H1 (cell line): ENCODE data around the gene RAB40B. TPM values are rescaled to one million over a fixed set of nuclear protein-coding genes. Genes with fewer than 3 reads are reported as not detected.

Experiments used
- CREB1 ChIP-seq: IDR thresholded peaks from 2 replicates; pipeline ENCODE4 v1.6.1; 2012; ENCODE audit warnings: inconsistent platforms
- CTCF ChIP-seq, 3 experiments: IDR thresholded peaks; 1 replicate in 2 of 3; 2 replicates in 1 of 3; pipeline versions ENCODE4 v1.5.1 to v1.6.1; 2011; ENCODE audit warnings: low read length in 3 of 3, mild to moderate bottlenecking in 3 of 3, inconsistent platforms in 2 of 3, low read depth in 1 of 3, moderate library complexity in 1 of 3; ENCODE audit not compliant: insufficient read depth in 1 of 3; ENCODE audit errors: control extremely low read depth in 1 of 3
- E2F6 ChIP-seq: IDR thresholded peaks from 2 replicates; pipeline ENCODE4 v1.6.1; 2012; ENCODE audit warnings: inconsistent platforms
- KDM4A ChIP-seq: IDR thresholded peaks from one replicate; pipeline ENCODE4 v1.7.1; 2012; ENCODE audit warnings: low read depth, mild to moderate bottlenecking, moderate library complexity, low read length, inconsistent platforms; ENCODE audit not compliant: severe bottlenecking
- MAFK ChIP-seq: IDR thresholded peaks from 2 replicates; pipeline ENCODE4 v1.6.1; 2012; ENCODE audit warnings: low read depth, mild to moderate bottlenecking, improper control_type of control experiment, low read length
- MAX ChIP-seq: IDR thresholded peaks from 2 replicates; pipeline ENCODE4 v1.6.1; 2012; ENCODE audit warnings: inconsistent platforms
- RBBP5 ChIP-seq: IDR thresholded peaks from 2 replicates; pipeline ENCODE4 v1.7.1; 2012; ENCODE audit warnings: low read depth, mild to moderate bottlenecking, inconsistent platforms, low read length, moderate library complexity, borderline replicate concordance
- RXRA ChIP-seq: IDR thresholded peaks from 2 replicates; pipeline ENCODE4 v1.6.1; 2011; ENCODE audit warnings: low read depth, mild to moderate bottlenecking, low read length, moderate library complexity; ENCODE audit not compliant: insufficient read depth
- TBP ChIP-seq: IDR thresholded peaks from 2 replicates; pipeline ENCODE4 v1.6.1; 2011; ENCODE audit warnings: low read depth, low read length, improper control_type of control experiment
- polyA plus RNA-seq, 7 experiments: library from polyadenylated mRNA; depleted of rRNA in 3 of 7; stranded (reverse) in 5 of 7; unstranded in 2 of 7; fragments of >200 nt in 5 of 7; fragments of 200-250 nt in 2 of 7; gene quantifications; 1 replicate in 5 of 7; 2 replicates in 1 of 7; 4 replicates in 1 of 7; pipeline versions ENCODE4 v1.2.1 to v1.2.3, GENCODE V29; 2011 to 2013; ENCODE audit warnings: missing spikeins in 2 of 7, mixed read lengths in 2 of 7
- total RNA-seq: library from RNA; stranded (reverse); fragmentation: NEBNext Ultra II Directional; extraction: Animal tissue kit (Norgen Biotek cat#: 25700); gene quantifications from 2 replicates; pipeline ENCODE4 v1.2.1, GENCODE V29; 2021

Gene RAB40B
- total and polyA plus RNA-seq, 2 of the 8 experiments (the other 6 are each of a cell fraction or from before 2014, with no cell fraction given), result 3.1 to 4.6 TPM

- TF ChIP-seq MAFK (no peak), CTCF (IDR thresholded peaks at IDR 0.05; ENCODE audit: control extremely low read depth in 1 of 3, insufficient read depth in 1 of 3, low read depth in 1 of 3, low read length in 3 of 3) (0 out of 4 replicates have a peak, but pooled peaks of 1 of the 3 experiments have one; percentile 0), TBP (peak; percentile 36; the same call in 1 of the 2 replicates), E2F6 (peak; percentile 3; the same call in 1 of the 2 replicates), RBBP5 (peak; percentile 72; the same call in 1 of the 2 replicates), MAX (peak; percentile 74), KDM4A (peak; percentile 86), RXRA (no peak), CREB1 (peak; percentile 88)
These were observed 36.7 kb upstream of the RAB40B start, which contains the start of gene FN3K (continued) for GRCh38 chr17:82734987-82735866.
